A549 (cell line): ENCODE data around the gene LIMK2. TPM values are rescaled to one million over a fixed set of nuclear protein-coding genes. Genes with fewer than 3 reads are reported as not detected.
"Not testable (repeated sequence)": the region's sequence is repeated elsewhere in the genome, so short reads cannot be mapped to it uniquely, and the experiment has no call there.

Experiments
- ATAC-seq, 2 experiments: fragments of 200-7000 bp in 1 of 2; fragments of >200 bp in 1 of 2; cut with Nextera tagmentation in 1 of 2; cut with Tn5 transposase in 1 of 2; 3 replicates each; pipeline versions ENCODE4 v1.8.0 to v1.9.1; 2018 to 2020; ENCODE audit warnings: mild to moderate bottlenecking in 1 of 2, moderate library complexity in 1 of 2
- CTCF ChIA-PET: fragments of 300-600 bp; sonication (Branson Sonifier 250); formaldehyde crosslinking; extraction: SDS; loops from one replicate; lab custom pipeline; 2021; ENCODE audit warnings: antibody characterized with exemption, inconsistent platforms; lab: Yijun Ruan, JAX
- POLR2A ChIA-PET: fragments of 350-600 bp; formaldehyde crosslinking; extraction: SDS; loops from one replicate; lab custom pipeline; 2021; ENCODE audit warnings: antibody characterized with exemption, inconsistent platforms; lab: Yijun Ruan, JAX
- DNase-seq, 2 experiments: peaks; one replicate each; pipeline versions ENCODE4 v3.0.0 to v3.0.0-alpha.2; 2011 to 2016; ENCODE audit warnings: low read depth in 1 of 2, low spot score in 1 of 2
- FAIRE-seq: peaks from 2 replicates; lab custom pipeline; 2011; peaks lifted over from hg19 to GRCh38; lab: Jason Lieb, UNC
- H3K27ac ChIP-seq, 2 experiments: fragments of >200 bp; sonication (Bioruptor Twin); formaldehyde crosslinking; 3 replicates each; pipeline ENCODE4 v1.5.1; 2016 to 2017
- H3K4me1 ChIP-seq: fragments of >200 bp; sonication (Bioruptor Twin); formaldehyde crosslinking; 3 replicates; pipeline ENCODE4 v1.6.1; 2016
- H3K4me2 ChIP-seq: fragments of >200 bp; sonication (Bioruptor Twin); formaldehyde crosslinking; 3 replicates; pipeline ENCODE4 v1.6.1; 2016
- H3K4me3 ChIP-seq: fragments of >200 bp; sonication (Bioruptor Twin); formaldehyde crosslinking; 3 replicates; pipeline ENCODE4 v1.5.1; 2016
- H3K9me3 ChIP-seq: fragments of >200 bp; sonication (Bioruptor Twin); formaldehyde crosslinking; 3 replicates; pipeline ENCODE4 v1.6.1; 2016
- BCL3 ChIP-seq: fragments of >200 bp; sonication (Bioruptor Twin); formaldehyde crosslinking; IDR thresholded peaks from 3 replicates; pipeline ENCODE4 v1.6.1; 2016
- CBX8 ChIP-seq: fragments of 200-600 bp; sonication (generic); IDR thresholded peaks from 2 replicates; pipeline ENCODE4 v1.6.1; 2016
- CHD2 ChIP-seq: fragments of 150-350 bp; IDR thresholded peaks from 2 replicates; pipeline ENCODE4 v1.6.1; 2014; ENCODE audit warnings: low read length; ENCODE audit not compliant: partially characterized antibody
- ELK1 ChIP-seq: fragments of 150-350 bp; IDR thresholded peaks from 2 replicates; pipeline ENCODE4 v1.6.1; 2014; ENCODE audit warnings: low read depth, mild to moderate bottlenecking, low read length
- EP300 ChIP-seq, 2 experiments: fragments of >200 bp; sonication (Bioruptor Twin); formaldehyde crosslinking; IDR thresholded peaks; 2 replicates in 1 of 2; 3 replicates in 1 of 2; pipeline ENCODE4 v1.6.1; 2016 to 2017
- ESRRA ChIP-seq: fragments of 150-350 bp; IDR thresholded peaks from 2 replicates; pipeline ENCODE4 v1.6.1; 2014; ENCODE audit warnings: mild to moderate bottlenecking, low read length, borderline replicate concordance
- FOSL2 ChIP-seq, 2 experiments: fragments of 450-650 bp in 1 of 2; fragments of >200 bp in 1 of 2; sonication (Bioruptor Twin) in 1 of 2; formaldehyde crosslinking; IDR thresholded peaks; 2 replicates each; pipeline versions ENCODE4 v1.5.0 to v1.6.1; 2016 to 2020; ENCODE audit warnings: mild to moderate bottlenecking in 1 of 2, moderate library complexity in 1 of 2
- FOXS1 ChIP-seq: fragments of 250-450 bp; sonication (Bioruptor Pico); IDR thresholded peaks from 2 replicates; pipeline ENCODE4 v1.5.0; 2020; ENCODE audit warnings: mild to moderate bottlenecking, moderate library complexity
- HDAC2 ChIP-seq: fragments of 200-600 bp; sonication (generic); IDR thresholded peaks from 2 replicates; pipeline ENCODE4 v1.6.1; 2016
- HEYL ChIP-seq: fragments of 250-450 bp; sonication (Bioruptor Pico); IDR thresholded peaks from 2 replicates; pipeline ENCODE4 v1.8.0; 2021; ENCODE audit warnings: mild to moderate bottlenecking, moderate library complexity
- HOXA7 ChIP-seq: fragments of 250-450 bp; sonication (Bioruptor Pico); IDR thresholded peaks from 2 replicates; pipeline ENCODE4 v1.5.0; 2020; ENCODE audit warnings: mild to moderate bottlenecking, moderate library complexity
- HOXB13 ChIP-seq: fragments of 250-450 bp; sonication (Bioruptor Pico); IDR thresholded peaks from 2 replicates; pipeline ENCODE4 v1.5.0; 2020; ENCODE audit warnings: low read depth, mild to moderate bottlenecking, moderate library complexity
- HOXB5 ChIP-seq: fragments of 250-450 bp; sonication (Bioruptor Pico); IDR thresholded peaks from 2 replicates; pipeline ENCODE4 v1.5.0; 2020; ENCODE audit warnings: mild to moderate bottlenecking, moderate library complexity
- JUN ChIP-seq, 2 experiments: fragments of >200 bp; sonication (Bioruptor Twin); formaldehyde crosslinking; IDR thresholded peaks; 2 replicates in 1 of 2; 3 replicates in 1 of 2; pipeline ENCODE4 v1.6.1; 2016 to 2017
- JUNB ChIP-seq: fragments of >200 bp; sonication (Bioruptor Twin); formaldehyde crosslinking; IDR thresholded peaks from 2 replicates; pipeline ENCODE4 v1.6.1; 2016
- MAZ ChIP-seq: fragments of 150-350 bp; IDR thresholded peaks from 2 replicates; pipeline ENCODE4 v1.6.1; 2014; ENCODE audit warnings: antibody characterized with exemption, low read depth, low read length, borderline replicate concordance
- MYC ChIP-seq: IDR thresholded peaks from 2 replicates; pipeline ENCODE4 v1.6.1; 2012; ENCODE audit warnings: mild to moderate bottlenecking, inconsistent platforms, low read length, improper control_type of control experiment, borderline replicate concordance
- RCOR1 ChIP-seq: fragments of 150-350 bp; IDR thresholded peaks from 2 replicates; pipeline ENCODE4 v1.6.1; 2014; ENCODE audit warnings: antibody characterized with exemption, low read length, low read depth
- SREBF2 ChIP-seq: fragments of 450-650 bp; IDR thresholded peaks from 2 replicates; pipeline ENCODE4 v1.6.1; 2014; ENCODE audit warnings: mild to moderate bottlenecking, moderate library complexity
- TFCP2L1 ChIP-seq: fragments of 250-450 bp; sonication (Bioruptor Pico); IDR thresholded peaks from 2 replicates; pipeline ENCODE4 v1.5.0; 2021; ENCODE audit warnings: mild to moderate bottlenecking
- ZC3H11A ChIP-seq: fragments of 450-650 bp; IDR thresholded peaks from 2 replicates; pipeline ENCODE4 v1.6.1; 2014; ENCODE audit warnings: antibody characterized with exemption, mild to moderate bottlenecking
- ZNF302 ChIP-seq: fragments of 250-450 bp; sonication (Bioruptor Pico); IDR thresholded peaks from 2 replicates; pipeline ENCODE4 v1.9.0; 2021; ENCODE audit warnings: inconsistent platforms, mild to moderate bottlenecking, moderate library complexity
- WGBS: methylation state at CpG from one replicate; pipeline ENCODE4 v1.1.6; 2017; ENCODE audit errors: missing lambda C conversion rate; 5-methylcytosine and 5-hydroxymethylcytosine counted together
- polyA plus RNA-seq, 4 experiments: library from polyadenylated mRNA; depleted of rRNA in 3 of 4; stranded (reverse); fragments of >200 nt; fragmentation: RNase III in 1 of 4; extraction: RNeasy Plus Mini Kit Qiagen cat#74134 plus additional on column Dnase treatment in 1 of 4; gene quantifications; 2 replicates in 3 of 4; 3 replicates in 1 of 4; pipeline ENCODE4 v1.2.3, GENCODE V29; 2011 to 2017

The LIMK2 gene
- polyA plus RNA-seq, 2 of the 4 experiments (the other 2 are of a cell fraction): 3.1 to 6.9 TPM

GRCh38 chr22:31235081-31235480, 23.0 kb downstream of the LIMK2 start:
- H3K9me3 ChIP-seq: no peaks in the 10 kb centered on the region
- peaks cover 6% of the 10 kb centered on the region; the same call in 1 of the 3 replicates for H3K4me1 ChIP-seq
- POLR2A ChIA-PET: no interaction called here
- no peak for TF ChIP-seq FOXS1 (CRISPR knock-in tag)
- TF ChIP-seq HOXB5 (CRISPR knock-in tag): no peak
- no peak for TF ChIP-seq HDAC2
- TF ChIP-seq RCOR1: no peak
- no peak for TF ChIP-seq JUNB
- TF ChIP-seq MYC: no peak
- TF ChIP-seq MAZ: no peak
- no peak for TF ChIP-seq ZC3H11A
- no peak for TF ChIP-seq ZNF302 (CRISPR knock-in tag)
- TF ChIP-seq BCL3: no peak
- TF ChIP-seq TFCP2L1 (CRISPR knock-in tag): no peak
- TF ChIP-seq JUN (IDR thresholded peaks at IDR 0.05): no peak
- TF ChIP-seq CHD2: no peak
- TF ChIP-seq HOXB13: no peak
- no peak for TF ChIP-seq HEYL
- no peak for TF ChIP-seq SREBF2
- TF ChIP-seq EP300 (IDR thresholded peaks at IDR 0.05): no peak
- TF ChIP-seq, all 56 proteins: peak for 0
- 77% methylated on average over 3 of the region's 3 CpGs for WGBS
- DNase-seq: no peak
- no peak for ATAC-seq
- Histone ChIP-seq H3K4me3 (no peak overlapping the region), H3K4me2 (no peak overlapping the region), H3K27ac (no peak overlapping the region)
- no peak for FAIRE-seq
- CTCF ChIA-PET: interaction anchor here (0.8 kb wide), 2 partner anchors 38 to 128 kb away, joined by 3 read pairs; partner anchors contain the start of gene SELENOM

- H3K9me3 ChIP-seq, POLR2A ChIA-PET, DNase-seq, H3K4me2 ChIP-seq, H3K27ac ChIP-seq, H3K4me3 ChIP-seq, ATAC-seq, FAIRE-seq: not testable (repeated sequence)
- WGBS: 90% methylated on average over 4 of the region's 4 CpGs
- CTCF ChIA-PET: interaction anchor here (0.7 to 0.8 kb wide), 3 partner anchors 37 to 147 kb away, joined by 3 read pairs; partner anchors contain the start of gene SELENOM
- peaks cover 13% of the 10 kb centered on the region for H3K4me1 ChIP-seq
Observed at GRCh38 chr22:31236044-31236443, 23.9 kb downstream of the LIMK2 start.

GRCh38 chr22:31238057-31238456, 26.0 kb downstream of the LIMK2 start:
- POLR2A ChIA-PET: no interaction called here
- FAIRE-seq: no peak
- H3K27ac ChIP-seq: no peak overlapping the region
- TF ChIP-seq ELK1: no peak
- TF ChIP-seq CBX8: no peak
- no peak for TF ChIP-seq HOXA7 (CRISPR knock-in tag)
- no peak for TF ChIP-seq FOSL2 (IDR thresholded peaks at IDR 0.05)
- no peak for TF ChIP-seq FOSL2 (CRISPR knock-in tag; IDR thresholded peaks at IDR 0.05)
- no peak for TF ChIP-seq CHD2
- TF ChIP-seq TFCP2L1 (CRISPR knock-in tag): no peak
- TF ChIP-seq ESRRA: no peak
- TF ChIP-seq, all 56 proteins: peak for 0
- DNase-seq (no peak), ATAC-seq (no peak)
- Histone ChIP-seq H3K4me2 (no peak overlapping the region), H3K4me1 (peaks cover 29% of the 10 kb centered on the region), H3K4me3 (no peak overlapping the region), H3K9me3 (no peaks in the 10 kb centered on the region)
- CTCF ChIA-PET: interaction anchor here (0.6 to 2.5 kb wide), 3 partner anchors 25 to 42 kb away, joined by 3 to 10 read pairs (median 9); partner anchors contain the start of gene LIMK2
- 82% methylated on average over 1 of the region's 1 CpG for WGBS
